HEK293 (cell line): Measurements from ENCODE around the gene NPAS2.
A peak's percentile ranks its signal among the peaks of the same experiment; 100 is the strongest.

Experiments
- CTCF ChIA-PET: fragments of 350-600 bp; formaldehyde crosslinking; extraction: SDS; loops from one replicate; lab custom pipeline; 2021; ENCODE audit warnings: antibody characterized with exemption; lab: Yijun Ruan, JAX
- POLR2A ChIA-PET: fragments of 300-600 bp; formaldehyde crosslinking; extraction: SDS; loops from one replicate; lab custom pipeline; 2020; ENCODE audit warnings: antibody characterized with exemption, inconsistent platforms; lab: Yijun Ruan, JAX
- H3K27ac ChIP-seq: fragments of 200-500 bp; sonication (Bioruptor generic); 2 replicates; pipeline ENCODE4 v1.5.1; 2014; ENCODE audit warnings: low read depth, low read length, control low read depth, inconsistent platforms; ENCODE audit errors: extremely low read depth
- H3K36me3 ChIP-seq, 2 experiments: fragments of 200-500 bp in 1 of 2; sonication (Bioruptor generic) in 1 of 2; 1 replicate in 1 of 2; 2 replicates in 1 of 2; pipeline ENCODE4 v1.5.1; 2014 to 2017; ENCODE audit warnings: inconsistent platforms in 2 of 2, low read length in 2 of 2; ENCODE audit not compliant: control insufficient read depth in 2 of 2, insufficient read depth in 1 of 2
- H3K4me1 ChIP-seq: fragments of 200-500 bp; sonication (Bioruptor generic); 2 replicates; pipeline ENCODE4 v1.5.1; 2014; ENCODE audit warnings: mild to moderate bottlenecking, low read length, inconsistent platforms; ENCODE audit not compliant: control insufficient read depth, insufficient read depth
- H3K4me3 ChIP-seq: 2 replicates; pipeline ENCODE4 v1.5.1; 2011; ENCODE audit warnings: low read depth, mild to moderate bottlenecking, control low read depth, low read length, moderate library complexity
- H3K9me3 ChIP-seq: fragments of 200-500 bp; sonication (Bioruptor generic); 2 replicates; pipeline ENCODE4 v1.5.1; 2014; ENCODE audit warnings: low read depth, low read length, inconsistent platforms; ENCODE audit not compliant: control insufficient read depth, insufficient read depth
- GLI4 ChIP-seq: fragments of 450-650 bp; formaldehyde crosslinking; IDR thresholded peaks from 2 replicates; pipeline ENCODE4 v1.5.1; 2016; ENCODE audit warnings: missing biosample characterization, missing genetic modification characterization
- KLF17 ChIP-seq: fragments of 450-650 bp; formaldehyde crosslinking; IDR thresholded peaks from 2 replicates; pipeline ENCODE4 v1.5.1; 2016; ENCODE audit warnings: missing biosample characterization, missing genetic modification characterization
- MYNN ChIP-seq: fragments of 450-650 bp; formaldehyde crosslinking; IDR thresholded peaks from 2 replicates; pipeline ENCODE4 v1.5.1; 2016; ENCODE audit warnings: missing biosample characterization, missing genetic modification characterization, borderline replicate concordance
- PRDM1 ChIP-seq: fragments of 450-650 bp; formaldehyde crosslinking; IDR thresholded peaks from 2 replicates; pipeline ENCODE4; 2016; ENCODE audit warnings: missing biosample characterization, missing genetic modification characterization
- SP7 ChIP-seq: fragments of 450-650 bp; formaldehyde crosslinking; IDR thresholded peaks from 2 replicates; pipeline ENCODE4 v1.5.1; 2016; ENCODE audit warnings: missing biosample characterization, missing genetic modification characterization
- WT1 ChIP-seq: fragments of 450-650 bp; formaldehyde crosslinking; IDR thresholded peaks from 2 replicates; pipeline ENCODE4 v1.5.1; 2016; ENCODE audit warnings: missing biosample characterization, missing genetic modification characterization
- ZBTB21 ChIP-seq: fragments of 450-650 bp; formaldehyde crosslinking; IDR thresholded peaks from 2 replicates; pipeline ENCODE4 v1.5.1; 2017; ENCODE audit warnings: missing biosample characterization, missing genetic modification characterization
- ZFP3 ChIP-seq: fragments of 450-650 bp; formaldehyde crosslinking; IDR thresholded peaks from 2 replicates; pipeline ENCODE4 v1.5.1; 2016; ENCODE audit warnings: low read depth, missing biosample characterization, missing genetic modification characterization
- ZFP41 ChIP-seq: fragments of 450-650 bp; formaldehyde crosslinking; IDR thresholded peaks from 2 replicates; pipeline ENCODE4 v1.5.1; 2016; ENCODE audit warnings: missing biosample characterization, missing genetic modification characterization, borderline replicate concordance
- ZNF121 ChIP-seq: fragments of 450-650 bp; formaldehyde crosslinking; IDR thresholded peaks from 2 replicates; pipeline ENCODE4 v1.5.1; 2016; ENCODE audit warnings: missing biosample characterization, missing genetic modification characterization
- ZNF140 ChIP-seq: fragments of 450-650 bp; formaldehyde crosslinking; IDR thresholded peaks from 2 replicates; pipeline ENCODE4 v1.5.1; 2016; ENCODE audit warnings: missing biosample characterization, missing genetic modification characterization
- ZNF16 ChIP-seq: fragments of 450-650 bp; formaldehyde crosslinking; IDR thresholded peaks from 2 replicates; pipeline ENCODE4 v1.5.1; 2016; ENCODE audit warnings: low read depth, missing biosample characterization, missing genetic modification characterization
- ZNF169 ChIP-seq: fragments of 450-650 bp; formaldehyde crosslinking; IDR thresholded peaks from 2 replicates; pipeline ENCODE4 v1.5.1; 2016; ENCODE audit warnings: missing biosample characterization, missing genetic modification characterization
- ZNF175 ChIP-seq: fragments of 450-650 bp; formaldehyde crosslinking; IDR thresholded peaks from 2 replicates; pipeline ENCODE4 v1.5.1; 2016; ENCODE audit warnings: missing biosample characterization, missing genetic modification characterization
- ZNF184 ChIP-seq: fragments of 450-650 bp; IDR thresholded peaks from 2 replicates; pipeline ENCODE4 v1.5.1; 2018; ENCODE audit warnings: missing biosample characterization, mild to moderate bottlenecking, missing genetic modification characterization
- ZNF19 ChIP-seq: fragments of 450-650 bp; formaldehyde crosslinking; IDR thresholded peaks from 2 replicates; pipeline ENCODE4; 2016; ENCODE audit warnings: missing biosample characterization, missing genetic modification characterization, low read depth
- ZNF221 ChIP-seq: fragments of 450-650 bp; formaldehyde crosslinking; IDR thresholded peaks from 2 replicates; pipeline ENCODE4 v1.5.1; 2017; ENCODE audit warnings: missing biosample characterization, missing genetic modification characterization, borderline replicate concordance
- ZNF488 ChIP-seq: fragments of 450-650 bp; formaldehyde crosslinking; IDR thresholded peaks from 2 replicates; pipeline ENCODE4 v1.5.1; 2016; ENCODE audit warnings: missing biosample characterization, missing genetic modification characterization
- ZNF610 ChIP-seq: fragments of 450-650 bp; formaldehyde crosslinking; IDR thresholded peaks from 2 replicates; pipeline ENCODE4 v1.5.1; 2016; ENCODE audit warnings: missing biosample characterization, missing genetic modification characterization, borderline replicate concordance
- ZNF677 ChIP-seq: fragments of 450-650 bp; IDR thresholded peaks from 2 replicates; pipeline ENCODE4 v1.5.0; 2018; ENCODE audit warnings: missing biosample characterization, mild to moderate bottlenecking, missing genetic modification characterization, moderate library complexity
- ZNF704 ChIP-seq: fragments of 450-650 bp; formaldehyde crosslinking; IDR thresholded peaks from 2 replicates; pipeline ENCODE4 v1.5.1; 2016; ENCODE audit warnings: missing biosample characterization, missing genetic modification characterization
- ZNF707 ChIP-seq: fragments of 450-650 bp; formaldehyde crosslinking; IDR thresholded peaks from 2 replicates; pipeline ENCODE4 v1.5.1; 2016; ENCODE audit warnings: missing biosample characterization, missing genetic modification characterization
- ZNF747 ChIP-seq: fragments of 450-650 bp; formaldehyde crosslinking; IDR thresholded peaks from 2 replicates; pipeline ENCODE4 v1.5.1; 2016; ENCODE audit warnings: missing biosample characterization, missing genetic modification characterization
- ZNF792 ChIP-seq: fragments of 450-650 bp; formaldehyde crosslinking; IDR thresholded peaks from 2 replicates; pipeline ENCODE4 v1.5.1; 2016; ENCODE audit warnings: missing biosample characterization, missing genetic modification characterization
- ZSCAN4 ChIP-seq: fragments of 450-650 bp; formaldehyde crosslinking; IDR thresholded peaks from 2 replicates; pipeline ENCODE4 v1.5.1; 2017; ENCODE audit warnings: missing biosample characterization, missing genetic modification characterization

The NPAS2 gene

GRCh38 chr2:100903534-100904258 lies 83.8 kb downstream of the NPAS2 start (continued):
- TF ChIP-seq WT1 (peak; percentile 61), ZFP3 (tag by site-specific recombination) (no peak), ZNF677 (tag by site-specific recombination) (no peak), PRDM1 (0 out of 2 replicates have a peak, but pooled peaks have one; percentile 33), ZSCAN4 (tag by site-specific recombination) (no peak), ZNF169 (tag by site-specific recombination) (no peak), ZNF221 (no peak)
- TF ChIP-seq, all 188 proteins: peak for 4

- TF ChIP-seq ZNF175 (tag by site-specific recombination): no peak
- TF ChIP-seq SP7 (tag by site-specific recombination): no peak
- no peak for TF ChIP-seq KLF17 (tag by site-specific recombination)
- no peak for TF ChIP-seq ZNF610 (tag by site-specific recombination)
- no peak for TF ChIP-seq ZFP41 (tag by site-specific recombination)
- TF ChIP-seq ZNF140: no peak
- no peak for TF ChIP-seq ZNF16 (tag by site-specific recombination)
- no peak for TF ChIP-seq ZNF121 (tag by site-specific recombination)
- no peak for TF ChIP-seq ZBTB21 (tag by site-specific recombination)
- no peak for TF ChIP-seq ZNF184 (tag by site-specific recombination)
- no peak for TF ChIP-seq ZNF704
- TF ChIP-seq ZNF19: no peak
- TF ChIP-seq WT1: no peak
- no peak for TF ChIP-seq GLI4 (tag by site-specific recombination)
- no peak for TF ChIP-seq MYNN
- no peak for TF ChIP-seq ZNF488
- no peak for TF ChIP-seq ZNF707
- no peak for TF ChIP-seq ZNF747 (tag by site-specific recombination)
- no peak for TF ChIP-seq ZNF792
- TF ChIP-seq, all 188 proteins: peak for 0
- ChIA-PET CTCF (interaction anchor here (0.5 to 0.9 kb wide), 4 partner anchors 175 to 564 kb away, joined by 3 to 4 read pairs (median 3); no protein-coding TSS in a partner anchor), POLR2A (interaction anchor here (2.9 kb wide), 1 partner anchor 97 kb away, joined by 12 read pairs; the partner anchor contains the start of gene RPL31)
- no peak overlapping the region for H3K4me3 ChIP-seq
- no peaks in the 10 kb centered on the region for H3K36me3 ChIP-seq
- no peaks in the 10 kb centered on the region for H3K9me3 ChIP-seq
- peaks cover 31% of the 10 kb centered on the region for H3K4me1 ChIP-seq
- no peak overlapping the region for H3K27ac ChIP-seq
Measured at GRCh38 chr2:100905132-100905805, 85.3 kb downstream of the NPAS2 start.
